GM12801 (cell line): ENCODE measurements around the gene ASAP2.

ENCODE experiments used
- CTCF ChIP-seq: IDR thresholded peaks from one replicate; pipeline ENCODE4 v1.5.1; 2011; ENCODE audit warnings: control low read depth; ENCODE audit not compliant: insufficient read length; ENCODE audit errors: extremely low read depth

ASAP2 gene

GRCh38 chr2:9222893-9223287 is 16.3 kb downstream of the ASAP2 start:
- no peak for TF ChIP-seq CTCF

- TF ChIP-seq CTCF = no peak
These were observed 19.2 kb downstream of the ASAP2 start for GRCh38 chr2:9225806-9226205.

DNA sequence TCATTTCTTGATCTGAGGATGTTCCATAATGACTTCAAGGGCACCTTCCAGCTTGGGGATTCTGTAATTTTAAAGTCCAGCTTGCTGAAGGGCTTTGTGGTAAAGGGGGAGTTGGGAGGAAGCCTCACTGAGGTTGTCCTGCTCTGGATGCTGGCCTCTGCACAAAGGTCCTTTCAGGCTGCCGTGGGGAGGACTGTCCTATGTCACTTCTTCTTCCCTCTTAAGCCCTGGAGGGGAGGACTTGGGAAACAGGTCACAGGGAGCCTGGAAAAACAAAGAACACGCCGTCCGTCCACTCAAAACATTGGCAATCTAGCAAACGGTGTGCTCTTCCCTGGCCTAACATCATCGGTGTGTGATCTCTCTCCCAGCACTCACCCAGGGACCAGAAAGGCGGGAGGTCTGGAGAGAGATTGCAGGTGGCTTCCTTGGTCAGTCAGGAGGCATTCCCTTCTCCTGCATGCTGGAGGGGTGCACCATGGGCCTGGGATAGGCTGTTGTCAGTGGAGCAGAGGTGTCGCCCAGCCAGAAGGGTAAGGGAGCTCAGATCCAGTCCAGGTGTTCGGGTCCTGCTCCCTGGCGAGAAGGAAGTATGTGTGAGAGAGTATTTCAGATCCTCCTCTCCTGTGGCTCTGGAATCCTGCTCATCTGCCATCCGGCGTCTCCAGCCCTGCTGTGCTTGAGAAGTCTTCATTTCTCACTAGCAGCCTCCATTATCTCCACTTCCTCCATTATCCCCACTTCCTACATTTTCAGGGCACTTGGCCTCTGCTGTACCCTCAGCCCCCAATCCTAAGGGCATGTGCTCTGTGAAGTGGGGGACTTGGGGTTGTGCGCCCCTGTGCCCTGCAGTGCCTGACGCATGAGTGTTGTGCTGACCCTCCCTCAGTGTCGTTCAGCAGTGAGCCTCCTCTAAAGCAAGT is 20.1 kb downstream of the ASAP2 start:
- no peak for TF ChIP-seq CTCF

- no peak for TF ChIP-seq CTCF
These were observed 21.6 kb downstream of the ASAP2 start for GRCh38 chr2:9228088-9228751.

- TF ChIP-seq CTCF = no peak
These were observed 22.3 kb downstream of the ASAP2 start for GRCh38 chr2:9228781-9229469.

GRCh38 chr2:9229470-9229820 is 22.8 kb downstream of the ASAP2 start:
- TF ChIP-seq CTCF = no peak
